HG03460 (cell line): ENCODE data around the gene HUS1.
"Not testable (repeated sequence)": the region's sequence is repeated elsewhere in the genome, so short reads cannot be mapped to it uniquely, and the experiment has no call there.

Source experiments
- ATAC-seq: cut with Tn5 transposase; IDR thresholded peaks from one replicate; pipeline ENCODE4 v1.9.1; 2021; ENCODE audit not compliant: unreplicated experiment

HUS1 gene

DNA sequence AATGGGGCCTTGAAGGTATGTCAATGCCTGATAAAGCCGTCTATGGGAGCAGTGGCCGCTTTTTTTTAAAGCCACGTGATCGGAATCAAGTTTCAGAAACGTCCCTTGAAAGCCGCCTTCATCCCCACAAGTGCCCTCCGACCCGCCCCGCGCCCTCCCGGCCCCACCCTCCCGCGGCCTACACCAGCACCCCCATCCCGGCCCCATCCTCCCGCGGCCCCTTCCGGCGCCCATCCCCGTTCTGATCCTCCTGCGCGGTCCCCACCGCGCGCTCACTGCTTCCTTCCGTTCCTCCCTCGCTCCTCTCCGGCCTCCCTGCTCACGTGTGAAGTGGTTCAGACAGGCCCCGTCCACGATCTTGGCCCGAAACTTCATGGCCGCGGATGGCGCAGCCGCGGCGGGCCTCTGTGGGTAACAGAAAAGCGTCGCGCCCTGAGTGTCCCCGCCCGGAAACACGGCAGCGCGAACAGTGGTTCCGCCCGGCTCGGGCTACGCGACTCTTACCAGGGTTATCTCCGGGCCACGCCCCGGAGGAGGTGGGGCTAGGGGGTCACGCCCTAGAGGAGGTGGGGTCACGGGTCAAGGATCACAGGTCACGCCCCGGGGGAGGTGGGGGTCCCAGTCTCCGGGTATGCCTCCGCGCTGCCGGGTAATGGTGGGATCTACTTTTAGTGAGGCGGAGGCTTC is at the start of gene HUS1:
HUS1 (minus strand) TSS at position 471 of the 687 bp plus-strand sequence; CDS start at position 375, 96 bp downstream.
- ATAC-seq = peak; percentile 99

DNA sequence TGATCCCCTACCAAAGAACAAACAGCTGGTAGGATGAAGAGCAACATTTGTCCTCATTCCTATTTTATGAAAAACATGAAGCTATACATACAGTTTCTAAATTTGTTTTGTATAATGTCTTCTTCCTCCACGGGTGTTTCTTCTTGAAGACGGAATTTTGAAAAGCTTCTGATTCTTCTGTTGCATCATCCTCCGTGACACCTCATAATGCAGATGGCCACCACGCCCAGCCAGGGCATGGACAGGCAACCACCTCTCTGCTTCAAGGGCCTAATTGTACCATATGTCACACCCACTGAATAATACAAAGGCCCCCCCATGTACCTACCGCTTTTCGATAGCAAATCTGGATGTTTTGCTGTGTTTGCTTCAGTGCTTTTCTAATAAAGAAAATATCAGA is 49.5 kb upstream of the HUS1 start, which contains the start of gene SUN3:
SUN3 (minus strand) TSS at position 170 of the 400 bp plus-strand sequence; CDS start at position 1, 169 bp downstream.
- no peak for ATAC-seq

DNA sequence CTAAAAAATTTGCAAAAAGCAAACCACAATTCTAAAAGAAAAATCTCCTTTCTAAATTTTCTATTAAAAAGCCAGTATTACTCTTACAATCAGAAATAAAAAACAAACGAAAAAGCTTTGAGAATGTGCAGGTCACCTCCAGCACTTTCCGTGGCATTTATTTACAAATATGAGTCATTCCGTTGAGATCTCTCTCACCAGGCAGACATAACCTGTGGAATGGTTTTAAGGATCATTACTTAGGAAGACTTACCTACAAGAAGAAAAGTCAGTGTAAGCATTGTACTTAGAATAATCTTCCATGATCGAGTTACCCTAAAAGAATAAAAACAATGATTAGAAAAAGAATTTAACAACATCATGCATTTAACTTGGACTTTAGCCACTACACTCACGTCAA is 46.2 kb upstream of the HUS1 start:
- ATAC-seq = no peak

DNA sequence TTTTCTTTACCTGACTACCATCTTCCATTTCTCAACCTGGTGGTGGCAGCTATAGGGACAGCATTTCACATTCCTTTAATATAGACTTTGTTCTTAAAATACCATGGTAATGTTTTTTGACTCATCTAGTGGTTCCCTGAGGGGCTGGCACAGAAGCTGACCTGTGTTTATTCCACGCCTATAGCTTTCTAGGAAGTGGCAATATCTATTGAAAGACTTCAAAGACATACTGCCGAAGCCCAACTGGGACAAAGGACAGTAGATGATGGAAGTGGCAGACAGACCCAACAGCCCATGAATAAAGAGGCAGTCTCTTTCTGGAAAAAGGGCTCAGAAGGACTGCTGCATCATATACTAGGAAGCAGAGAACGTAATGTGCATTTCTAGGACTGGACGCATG is 38.3 kb upstream of the HUS1 start:
- ATAC-seq = no peak

DNA sequence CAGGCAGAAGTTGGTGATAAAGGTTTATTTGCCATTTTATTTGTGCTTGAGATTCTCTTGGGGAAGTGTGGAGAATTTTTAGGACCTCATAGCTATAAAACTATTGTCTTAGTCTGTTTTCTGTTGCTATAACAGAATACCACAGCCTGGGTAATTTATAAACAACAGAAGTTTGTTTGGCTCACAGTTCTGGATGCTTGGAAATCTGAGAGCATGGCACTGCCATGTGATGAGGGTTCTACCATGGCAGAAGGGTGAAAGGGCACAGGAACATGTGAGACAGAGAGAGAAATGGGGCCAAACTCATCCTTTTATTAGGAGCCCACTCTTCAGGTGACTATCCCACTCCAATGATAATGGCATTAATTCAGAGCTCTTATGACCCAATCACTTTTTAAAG is 37.2 kb upstream of the HUS1 start:
- no peak for ATAC-seq

DNA sequence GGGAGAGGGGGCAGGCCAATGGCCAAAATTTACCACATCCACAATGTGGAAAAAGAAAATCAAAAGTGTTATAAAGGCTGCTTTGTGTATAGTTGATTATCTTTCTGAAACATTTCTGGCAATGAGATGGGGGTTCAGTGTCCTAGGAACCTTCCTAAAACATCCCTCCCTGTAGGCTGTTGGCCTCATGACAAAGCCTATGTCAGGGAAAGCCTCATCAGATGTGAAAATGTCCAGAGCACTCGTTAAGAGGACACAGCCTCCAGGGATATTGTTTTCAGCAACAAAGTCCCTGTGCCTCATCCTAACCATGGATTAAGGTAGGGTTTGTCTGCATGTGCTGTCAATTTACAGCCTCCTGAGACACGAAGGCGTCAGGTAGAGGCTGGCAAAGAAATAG is 32.5 kb upstream of the HUS1 start:
- no peak for ATAC-seq

DNA sequence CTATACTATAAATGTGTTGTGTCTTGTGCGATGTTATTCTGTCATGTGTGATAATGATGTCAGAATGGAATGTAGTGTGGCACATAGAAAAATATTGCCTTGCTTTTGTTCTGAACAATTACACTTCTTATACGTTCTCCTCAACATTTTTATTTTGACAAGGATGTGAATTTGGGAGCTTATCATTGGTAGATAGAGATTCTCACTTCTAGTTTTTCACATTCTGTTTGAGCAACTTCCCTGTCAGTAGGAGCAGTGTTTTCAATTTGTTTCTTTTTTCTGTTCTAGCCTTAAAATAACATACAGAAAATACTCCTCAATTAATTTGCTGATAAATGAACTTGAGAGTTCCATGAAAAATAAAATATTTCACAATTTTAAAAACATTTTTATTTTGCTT is 31.9 kb upstream of the HUS1 start:
- no peak for ATAC-seq

DNA sequence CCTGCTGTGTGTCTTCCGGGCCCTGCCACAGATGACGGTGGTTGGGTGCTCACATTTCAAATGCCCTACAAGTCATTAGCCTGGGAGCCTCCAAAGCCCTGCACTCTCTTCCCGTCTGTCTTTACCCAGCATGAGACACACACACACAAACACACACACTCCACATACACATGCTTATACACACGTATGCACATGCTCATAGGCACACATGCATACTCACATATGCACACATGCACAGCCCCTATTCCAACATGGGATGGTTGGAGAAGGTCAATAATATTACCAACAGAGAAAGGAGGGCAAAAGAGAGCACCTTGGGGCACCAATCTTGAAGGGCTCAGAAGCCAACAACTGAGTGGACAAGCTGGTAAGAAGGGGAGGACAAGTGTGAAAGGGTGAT is 30.5 kb upstream of the HUS1 start:
- ATAC-seq = no peak

DNA sequence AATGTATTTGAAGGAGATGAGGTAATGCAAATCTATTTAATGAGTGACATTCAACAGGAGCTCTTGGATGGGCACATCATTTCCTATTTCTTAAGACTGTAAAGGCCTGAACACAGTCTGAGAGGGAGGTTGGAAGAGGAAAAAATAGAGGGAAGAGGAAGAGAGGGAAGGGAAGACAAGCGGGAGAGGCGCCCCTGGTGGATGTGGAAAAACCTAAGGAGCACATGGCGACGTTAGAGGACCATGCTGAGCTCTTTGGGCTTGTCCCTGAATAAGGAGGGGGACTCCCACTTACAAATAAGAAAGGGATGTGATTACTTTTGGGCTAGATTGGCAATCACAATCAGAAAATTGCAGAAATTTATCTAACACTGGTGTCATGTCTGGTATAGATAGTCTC is 29.8 kb upstream of the HUS1 start:
- no peak for ATAC-seq

DNA sequence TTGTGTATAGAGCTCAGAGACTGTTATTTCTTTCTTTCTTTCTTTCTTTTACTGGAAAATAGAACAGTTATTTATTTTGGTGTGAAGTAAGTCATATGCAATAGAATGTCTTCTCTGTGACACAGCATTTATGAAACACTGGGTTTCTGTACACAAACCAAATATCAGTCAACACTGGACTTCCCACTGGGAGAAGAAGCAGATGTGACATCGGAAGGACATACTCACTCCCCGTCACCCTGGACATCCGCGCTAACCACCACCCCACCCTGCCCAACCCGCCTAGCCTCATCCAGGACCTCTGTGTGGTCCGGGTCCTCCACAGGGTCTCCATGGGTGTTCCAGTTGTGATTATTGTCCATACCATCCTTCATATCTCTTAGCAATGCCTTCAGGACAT is 27.5 kb upstream of the HUS1 start:
- ATAC-seq = no peak

DNA sequence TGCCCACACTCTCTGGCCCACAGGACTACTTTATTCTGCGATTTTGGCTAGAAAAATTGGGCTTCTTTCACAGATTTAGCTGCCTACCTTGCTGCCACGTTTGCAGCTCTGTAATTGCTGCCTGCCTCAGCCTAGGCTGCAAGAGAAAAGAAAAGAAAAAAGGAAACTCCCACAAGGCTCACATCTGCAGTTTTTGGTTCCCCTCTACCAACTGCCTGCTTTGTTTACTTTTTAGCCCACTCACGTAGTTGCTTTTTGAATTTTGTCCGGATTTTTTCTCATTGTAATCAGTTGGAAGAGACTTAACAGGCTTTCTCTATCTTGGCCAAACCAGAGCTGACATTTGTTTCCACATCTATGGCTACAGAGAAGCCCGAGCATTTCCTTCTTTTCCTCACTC is 25.2 kb upstream of the HUS1 start:
- no peak for ATAC-seq

DNA sequence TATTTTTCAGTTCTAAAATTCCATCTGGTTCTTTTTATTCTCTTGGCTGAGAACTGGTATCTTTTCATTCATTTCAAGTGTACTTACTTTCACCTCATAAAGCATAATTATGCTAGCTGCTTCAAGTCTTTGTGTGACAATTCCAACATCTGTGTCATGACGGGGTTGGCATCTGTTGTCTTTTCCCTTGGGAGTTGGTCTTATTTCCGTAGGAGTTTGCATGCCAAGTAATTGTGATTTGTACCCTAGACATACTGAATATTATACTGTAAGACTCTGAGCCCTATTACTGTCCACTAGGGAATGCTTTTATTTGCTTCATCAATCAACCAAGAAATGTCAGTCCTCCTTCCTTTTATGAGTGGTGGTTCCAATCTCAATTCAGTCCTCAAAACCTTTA is 24.6 kb upstream of the HUS1 start:
- no peak for ATAC-seq

DNA sequence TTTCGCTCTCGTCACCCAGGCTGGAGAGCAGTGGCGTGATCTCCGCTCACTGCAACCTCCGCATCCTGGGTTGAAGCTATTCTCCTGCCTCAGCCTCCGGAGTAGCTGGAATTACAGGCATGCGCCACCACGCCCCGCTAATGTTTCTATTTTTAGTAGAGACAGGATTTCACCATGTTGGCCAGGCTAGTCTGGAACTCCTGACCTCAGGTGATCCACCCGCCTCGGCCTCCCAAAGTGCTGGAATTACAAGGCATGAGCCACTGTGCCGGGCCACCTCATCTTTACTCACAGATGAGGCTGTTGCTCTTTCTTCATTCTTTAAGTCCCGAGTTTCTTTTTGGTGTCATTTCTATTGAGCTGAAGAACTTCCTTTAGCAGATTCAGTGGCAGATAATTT is 20.7 kb upstream of the HUS1 start:
- not testable (repeated sequence) for ATAC-seq

DNA sequence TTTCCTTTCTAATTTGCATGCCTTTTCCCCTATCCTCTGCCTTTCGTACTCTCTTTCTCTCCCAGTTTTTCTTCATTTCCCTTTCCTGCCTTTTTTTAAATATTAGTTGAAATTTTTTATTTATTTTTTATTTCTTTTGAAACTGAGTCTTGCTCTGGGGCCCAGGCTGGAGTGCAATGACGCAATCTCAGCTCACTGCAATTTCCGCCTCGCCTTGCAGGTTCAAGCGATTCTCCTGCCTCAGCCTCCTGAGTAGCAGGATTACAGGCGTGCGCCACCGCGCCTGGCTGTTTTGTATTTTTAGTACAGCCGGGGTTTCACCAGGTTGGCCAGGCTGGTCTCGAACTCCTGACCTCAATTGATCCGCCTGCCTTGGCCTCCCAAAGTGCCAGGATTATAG is 20.0 kb upstream of the HUS1 start:
- ATAC-seq = no peak

DNA sequence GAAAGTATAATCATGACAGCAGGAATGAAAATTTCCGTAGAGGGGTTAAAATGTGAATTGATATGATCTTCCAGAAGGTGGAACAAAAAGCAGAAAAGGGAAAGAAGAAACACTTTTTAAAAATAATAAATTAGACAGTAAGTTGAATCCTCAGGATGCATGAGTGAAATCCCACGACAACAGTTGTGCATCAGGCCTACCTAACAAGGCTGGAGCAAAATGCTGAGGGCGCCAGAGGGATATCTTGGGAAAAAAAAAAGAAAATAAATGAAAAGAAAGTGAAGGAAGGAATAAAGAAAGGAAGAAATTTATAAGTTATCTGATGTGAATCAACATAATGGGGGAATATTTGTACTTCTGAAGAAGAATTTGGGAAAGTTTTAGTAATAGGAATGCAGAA is 13.0 kb upstream of the HUS1 start:
- no peak for ATAC-seq

DNA sequence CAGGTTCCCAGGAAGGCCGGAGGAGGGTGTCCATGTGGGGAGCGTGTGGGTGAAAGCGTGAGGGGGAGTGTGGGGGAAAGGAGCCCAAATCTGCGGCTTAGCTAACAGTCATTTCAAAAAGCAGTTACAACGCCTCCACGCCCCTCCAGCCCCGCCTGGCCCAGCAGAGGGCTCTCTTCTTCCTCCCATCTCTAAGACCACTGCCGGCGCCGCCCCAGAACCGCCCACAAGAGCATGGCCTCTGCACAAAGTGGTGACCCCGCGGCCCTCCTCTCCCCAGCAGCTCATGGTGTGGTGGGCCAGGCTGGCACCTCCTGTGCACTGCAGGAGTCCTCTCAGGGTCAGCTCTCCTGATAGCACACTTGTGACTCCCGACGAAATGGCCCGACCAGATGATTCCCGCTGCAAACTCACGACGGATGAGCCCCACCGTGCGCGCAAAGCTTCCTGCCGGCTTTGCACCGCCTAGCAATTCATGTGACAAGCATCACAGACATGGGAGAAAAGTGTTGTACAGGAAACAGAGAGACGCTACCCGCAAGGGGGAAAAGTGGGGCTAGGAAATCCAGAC is 12.4 kb upstream of the HUS1 start:
- peak; percentile 100 for ATAC-seq

DNA sequence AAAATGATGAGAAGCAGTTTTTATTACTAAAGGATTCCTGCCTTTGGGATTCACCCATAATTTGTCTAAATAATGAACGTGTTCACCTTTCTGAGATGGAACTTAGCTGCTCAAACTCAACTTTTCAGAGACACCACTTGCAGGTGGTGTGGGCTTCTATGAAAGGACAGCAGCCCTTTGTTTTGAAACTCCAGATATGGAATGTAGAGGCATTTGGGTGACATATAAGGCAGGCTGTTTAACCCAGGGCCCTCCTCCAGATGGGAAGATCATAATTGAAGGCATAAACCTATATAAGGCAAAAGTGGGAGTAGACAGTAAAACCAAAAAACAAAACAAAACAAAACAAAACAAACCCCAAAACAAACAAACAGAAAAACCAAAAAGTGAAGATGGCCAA is 11.9 kb upstream of the HUS1 start:
- ATAC-seq = no peak

DNA sequence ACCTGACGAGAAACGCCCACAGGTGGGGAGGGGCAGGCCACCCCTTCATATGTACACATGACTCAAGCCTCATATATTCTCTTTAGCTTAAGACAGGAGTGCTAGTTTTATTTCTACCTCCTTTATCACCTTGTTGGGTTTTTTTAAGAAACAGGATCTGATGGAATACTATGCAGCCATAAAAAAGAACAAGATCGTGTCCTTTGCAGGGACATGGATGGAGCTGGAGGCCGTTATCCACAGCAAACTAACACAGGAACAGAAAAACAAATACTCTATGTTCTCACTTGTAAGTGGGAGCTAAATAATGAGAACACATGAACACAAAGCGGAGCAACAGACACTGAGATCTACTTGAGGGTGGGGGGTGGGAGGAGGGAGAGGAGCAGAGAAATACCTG is 11.2 kb upstream of the HUS1 start:
- ATAC-seq = no peak

DNA sequence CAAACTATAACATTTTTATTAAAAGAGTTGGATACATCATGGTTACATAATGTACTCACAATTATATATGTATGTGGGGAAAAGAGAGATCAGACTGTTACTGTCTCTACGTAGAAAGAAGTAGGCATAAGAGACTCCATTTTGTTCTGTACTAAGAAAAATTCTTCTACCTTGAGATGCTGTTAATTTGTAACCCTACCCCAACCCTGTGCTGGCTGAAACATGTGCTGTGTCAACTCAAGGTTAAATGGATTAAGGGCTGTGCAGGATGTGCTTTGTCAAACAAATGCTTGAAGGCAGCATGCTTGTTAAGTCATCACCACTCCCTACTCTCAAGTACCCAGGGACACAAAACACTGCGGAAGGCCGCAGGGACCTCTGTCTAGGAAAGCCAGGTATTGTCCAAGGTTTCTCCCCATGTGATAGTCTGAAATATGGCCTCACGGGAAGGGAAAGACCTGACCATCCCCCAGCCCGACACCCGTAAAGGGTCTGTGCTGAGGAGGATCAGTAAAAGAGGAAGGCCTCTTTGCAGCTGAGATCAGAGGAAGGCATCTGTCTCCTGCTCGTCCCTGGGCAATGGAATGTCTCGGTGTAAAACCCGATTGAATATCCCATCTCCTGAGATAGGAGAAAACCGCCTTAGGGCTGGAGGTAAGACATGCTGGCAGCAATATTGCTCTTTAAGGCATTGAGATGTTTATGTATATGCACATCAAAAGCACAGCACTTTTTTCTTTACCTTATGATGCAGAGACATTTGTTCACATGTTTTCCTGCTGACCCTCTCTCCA is 10.4 kb upstream of the HUS1 start:
- ATAC-seq = not testable (repeated sequence)

DNA sequence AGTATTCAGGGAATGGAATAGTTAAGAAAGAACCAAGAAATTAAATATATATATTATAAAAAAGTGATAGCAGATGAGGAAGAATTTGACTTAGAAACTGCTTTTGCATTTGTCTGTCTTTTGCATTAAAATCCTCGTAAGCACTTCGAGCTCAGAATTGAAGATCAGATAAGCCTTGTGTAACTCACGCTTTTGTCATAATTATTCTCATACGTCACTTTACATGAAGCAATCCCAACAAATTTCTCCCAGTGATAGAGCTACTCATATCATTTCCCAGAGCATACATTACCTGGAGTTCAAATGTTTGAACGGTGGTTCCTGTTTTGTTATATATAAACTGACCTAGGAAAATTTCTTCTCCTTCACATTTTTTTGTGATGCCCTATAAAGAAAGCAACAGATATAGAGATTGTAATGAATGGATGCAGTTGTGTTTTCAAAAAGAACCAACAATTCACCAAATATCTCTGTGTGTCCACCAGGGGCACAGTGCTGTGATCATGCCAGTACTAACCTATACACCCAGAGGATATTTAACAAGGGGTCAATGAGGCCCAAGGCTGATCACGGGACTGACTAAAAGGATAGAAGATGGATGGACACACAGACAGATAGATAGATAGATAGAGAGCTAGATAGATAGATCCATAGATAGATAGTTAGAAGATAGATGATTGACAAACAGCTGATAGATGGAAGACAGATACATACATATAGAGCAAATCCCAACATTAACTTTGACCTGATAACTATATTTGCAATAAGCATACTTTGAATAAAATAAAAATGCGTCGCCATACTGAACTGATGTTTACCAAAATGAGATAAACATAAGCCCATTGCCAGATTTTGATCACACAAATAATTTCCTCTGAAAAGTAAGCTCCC is 9.3 kb upstream of the HUS1 start:
- ATAC-seq = no peak

DNA sequence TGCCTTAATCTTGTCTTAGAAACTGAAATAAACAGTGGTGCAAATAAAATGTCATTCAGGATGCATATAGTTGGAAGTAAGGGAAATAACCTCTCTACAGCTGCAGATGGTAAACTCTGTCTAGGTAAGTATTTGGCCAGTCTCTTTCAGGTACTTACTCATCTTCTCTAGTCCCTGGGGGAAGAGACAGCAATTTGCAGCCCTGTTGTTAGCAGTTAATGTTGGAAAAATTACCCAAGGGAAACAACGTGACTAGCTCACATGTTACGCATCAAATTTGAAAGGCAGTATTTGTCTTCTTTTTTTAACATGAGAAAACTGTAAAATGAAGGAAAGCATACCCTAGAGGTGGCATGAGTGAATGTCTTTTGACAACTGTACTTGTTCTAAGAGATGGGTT is 3.2 kb upstream of the HUS1 start:
- ATAC-seq = no peak
